IMR-90 (cell line): Measurements from ENCODE around the gene CNGB1.

Experiments used
- CTCF ChIP-seq: conservative IDR thresholded peaks from 2 replicates; pipeline ENCODE4 v1.5.1; 2012; ENCODE audit warnings: mild to moderate bottlenecking, low read depth, low read length, improper control_type of control experiment
- FOS ChIP-seq: fragments of 150-350 bp; IDR thresholded peaks from 2 replicates; pipeline ENCODE4 v1.6.1; 2016; ENCODE audit warnings: low read depth, low read length
- MAZ ChIP-seq: IDR thresholded peaks from 2 replicates; pipeline ENCODE4 v1.6.1; 2012; ENCODE audit warnings: low read depth, mild to moderate bottlenecking, low read length, improper control_type of control experiment, moderate library complexity, borderline replicate concordance
- NFE2L2 ChIP-seq: fragments of 150-350 bp; IDR thresholded peaks from 2 replicates; pipeline ENCODE4 v1.6.1; 2016; ENCODE audit warnings: low read depth, mild to moderate bottlenecking, low read length
- POLR2A ChIP-seq: IDR thresholded peaks from 2 replicates; pipeline ENCODE4 v1.6.1; 2012; ENCODE audit warnings: mild to moderate bottlenecking, low read depth, low read length
- RFX5 ChIP-seq: IDR thresholded peaks from 2 replicates; pipeline ENCODE4 v1.8.0; 2012; ENCODE audit warnings: low read depth, mild to moderate bottlenecking, low read length, moderate library complexity
- SMC3 ChIP-seq: fragments of 150-350 bp; IDR thresholded peaks from 2 replicates; pipeline ENCODE4 v1.6.1; 2016; ENCODE audit warnings: low read depth, mild to moderate bottlenecking, antibody characterized with exemption, low read length, moderate library complexity

- TF ChIP-seq CTCF: no peak
- TF ChIP-seq SMC3: no peak
- TF ChIP-seq POLR2A: no peak
- TF ChIP-seq RFX5: no peak
- TF ChIP-seq MAZ: no peak
- TF ChIP-seq NFE2L2: no peak
- TF ChIP-seq FOS: no peak
These were observed 86.8 kb downstream of the CNGB1 start for GRCh38 chr16:57883953-57884654.
